GM21825 (cell line): ENCODE measurements around the gene XRCC4.
"Not testable (repeated sequence)": the region's sequence is repeated elsewhere in the genome, so short reads cannot be mapped to it uniquely, and the experiment has no call there.

ENCODE experiments used
- ATAC-seq: cut with Tn5 transposase; IDR thresholded peaks from one replicate; pipeline ENCODE4 v1.9.1; 2021; ENCODE audit warnings: mild to moderate bottlenecking, moderate library complexity; ENCODE audit not compliant: unreplicated experiment

Gene XRCC4

DNA sequence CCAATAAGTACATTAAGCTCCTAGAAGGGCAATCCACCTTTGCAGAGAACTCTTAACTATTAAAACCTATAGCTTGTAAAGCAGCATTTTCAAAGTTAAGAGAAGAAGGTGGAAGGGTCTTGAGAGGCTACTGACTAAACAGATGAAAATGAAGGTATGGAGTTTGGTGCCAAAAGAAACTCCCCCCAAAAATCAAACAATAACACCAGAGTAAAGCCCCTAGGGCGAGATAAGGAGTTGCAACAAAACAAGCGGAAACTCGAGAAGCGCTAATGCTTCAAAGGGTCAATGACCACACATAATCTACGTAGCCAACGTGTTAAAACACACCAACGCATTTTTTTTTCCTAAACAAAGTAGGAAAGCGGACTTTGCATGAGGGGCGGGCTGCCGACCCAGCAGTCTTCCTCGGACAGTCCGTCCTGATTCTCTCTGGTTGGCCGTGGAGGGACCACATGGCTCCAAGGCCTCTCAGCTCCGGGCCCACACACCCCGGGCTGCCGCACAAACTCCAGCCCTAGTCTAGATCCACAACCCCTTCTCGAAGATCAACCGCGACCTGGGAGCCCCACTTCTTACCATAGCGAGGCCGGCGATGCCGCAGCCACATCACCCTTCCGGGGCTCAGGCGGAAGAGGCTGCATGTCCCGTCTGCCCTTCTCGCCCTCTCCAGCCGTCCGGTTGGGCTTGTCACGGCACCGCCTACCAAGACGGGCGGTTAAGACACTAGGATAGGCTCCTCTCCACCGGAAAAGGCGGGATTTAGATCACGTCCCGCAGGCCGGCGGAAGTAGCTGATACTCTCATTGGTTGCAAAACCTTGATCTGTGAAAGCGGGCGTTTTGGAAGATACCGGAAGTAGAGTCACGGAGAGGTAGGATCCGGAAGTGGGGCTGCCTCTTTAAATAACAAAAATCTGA, at the start of gene XRCC4, which contains the start of gene TMEM167A:
TSS of gene XRCC4 (plus strand) at position 806 of the 920 bp plus-strand sequence. CDS start 27,373 bp downstream, outside the sequence.
TSS of gene TMEM167A (minus strand) at position 653 of the 920 bp plus-strand sequence. CDS start at position 582, 71 bp downstream.
- ATAC-seq = peak; percentile 99

DNA sequence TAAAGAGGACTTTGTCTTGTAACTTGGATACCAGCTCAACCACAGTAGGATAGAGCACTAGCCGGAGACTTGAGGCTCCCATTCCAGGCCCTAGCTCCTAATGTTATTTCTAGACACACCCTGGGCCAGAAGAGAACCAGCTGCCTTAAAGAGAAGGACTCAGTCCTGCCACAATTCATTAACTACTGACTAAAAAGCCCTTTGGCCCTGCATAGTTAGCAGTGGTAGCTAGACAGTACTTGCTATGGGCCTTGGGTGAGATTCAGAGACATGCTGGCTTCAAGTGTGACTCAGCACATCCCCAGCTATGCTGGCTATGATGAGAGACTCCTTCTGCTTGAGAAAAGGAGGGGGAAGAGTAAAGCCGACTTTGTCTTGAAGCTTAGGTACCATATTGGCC, 47.4 kb upstream of the XRCC4 start:
- no peak for ATAC-seq

DNA sequence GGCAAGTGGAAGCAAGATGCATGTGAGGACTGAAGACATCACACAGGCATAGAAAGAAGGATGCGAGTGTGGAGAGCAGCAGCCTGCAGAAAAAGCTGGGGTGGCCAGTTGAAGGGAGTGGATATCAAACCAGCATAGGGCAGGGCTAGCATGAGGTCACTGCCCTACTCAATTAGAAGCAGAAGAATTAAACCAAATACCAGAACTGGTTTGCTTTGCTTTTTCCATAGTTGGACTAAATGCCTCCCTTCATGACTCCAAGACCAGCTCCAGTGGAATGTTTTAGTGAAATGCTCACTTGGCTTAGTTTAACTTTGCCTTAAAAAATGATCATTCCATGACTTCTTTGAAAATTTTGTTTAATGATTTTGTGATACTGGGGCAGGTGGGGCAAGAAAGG, 46.0 kb upstream of the XRCC4 start:
- ATAC-seq = no peak

DNA sequence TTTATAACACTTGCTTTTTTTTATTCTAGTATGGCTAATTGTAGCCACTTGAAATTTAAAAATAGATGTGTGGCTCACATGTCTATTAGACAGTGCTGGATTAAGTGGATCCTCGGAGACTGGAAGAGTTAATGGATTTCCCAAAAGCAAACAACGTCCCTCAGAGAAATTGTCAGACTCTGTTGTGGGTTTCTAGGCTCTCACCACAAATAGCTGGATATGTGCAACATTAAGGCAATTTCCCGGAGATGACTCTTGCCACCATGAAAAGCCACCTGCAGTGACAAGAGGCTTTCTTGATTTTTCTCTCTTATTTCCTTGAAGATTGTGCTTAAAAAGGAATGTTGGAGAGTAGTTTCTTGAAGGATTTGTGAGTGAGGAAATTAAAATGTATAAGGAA, 43.3 kb upstream of the XRCC4 start:
- ATAC-seq = no peak

DNA sequence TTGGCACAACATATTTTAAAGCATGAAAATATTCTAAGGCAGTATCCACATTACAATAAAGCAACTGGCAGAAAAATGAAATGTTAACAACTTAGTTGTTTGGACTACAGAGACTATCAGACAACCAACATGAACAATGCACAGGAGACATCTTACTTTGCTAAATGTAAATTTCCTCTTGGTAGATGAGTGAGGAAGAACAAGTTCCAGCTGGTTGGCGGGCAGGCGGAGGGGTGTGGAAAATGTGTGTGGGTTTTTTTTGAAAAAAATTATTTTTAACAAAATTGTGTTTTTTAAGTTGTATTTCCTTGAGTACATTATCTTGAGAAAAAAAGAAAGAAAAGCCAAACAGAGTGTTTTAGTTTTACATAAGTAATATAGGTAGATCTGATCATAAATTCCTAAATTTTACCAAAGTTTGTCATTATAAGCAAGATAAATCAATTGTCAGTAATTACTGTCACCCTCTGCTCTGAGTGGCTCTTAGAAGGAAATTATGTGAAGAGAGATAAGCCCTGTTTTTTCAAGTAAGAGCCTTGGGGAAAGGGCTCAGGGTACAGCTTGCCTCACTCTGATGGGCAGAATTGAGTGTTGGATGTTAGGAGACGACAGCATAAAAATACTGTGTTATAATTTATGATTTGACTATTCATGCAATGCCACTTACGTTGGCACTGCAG, 42.7 kb upstream of the XRCC4 start:
- ATAC-seq = no peak

DNA sequence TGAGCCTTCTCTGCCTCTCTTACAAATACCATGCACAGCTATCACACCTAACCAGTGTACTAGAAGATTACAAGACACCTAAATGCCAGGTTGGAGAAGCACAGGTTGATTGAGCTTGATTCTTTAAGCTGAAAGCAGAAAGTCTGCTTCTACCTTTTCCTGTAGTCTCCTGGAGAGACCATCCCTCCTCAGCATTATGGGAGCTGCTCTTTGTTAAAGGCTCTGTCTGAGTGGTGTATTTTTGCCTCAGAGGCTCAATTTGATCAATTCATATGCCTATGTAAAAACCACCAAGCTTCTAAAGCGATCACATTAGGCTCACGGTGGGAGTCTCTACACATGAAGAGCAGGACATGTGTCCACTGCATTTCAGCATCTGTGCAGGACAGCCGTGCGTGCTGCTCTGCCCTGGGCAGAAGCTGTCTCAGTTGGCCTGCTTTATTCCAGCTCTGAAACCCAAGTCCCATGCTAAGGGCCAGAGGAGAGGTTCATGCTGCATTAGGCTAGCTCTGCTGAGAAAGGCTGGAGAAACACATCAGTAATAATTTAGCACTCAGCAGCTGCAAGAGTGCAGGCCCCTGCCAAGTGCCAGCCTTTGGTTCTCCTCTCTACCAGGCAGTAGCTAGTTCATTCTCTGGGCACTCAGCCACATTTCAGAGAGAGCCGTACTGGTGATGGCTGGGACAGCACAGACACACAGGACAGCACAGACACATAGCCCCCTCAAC, 41.8 kb upstream of the XRCC4 start:
- no peak for ATAC-seq

DNA sequence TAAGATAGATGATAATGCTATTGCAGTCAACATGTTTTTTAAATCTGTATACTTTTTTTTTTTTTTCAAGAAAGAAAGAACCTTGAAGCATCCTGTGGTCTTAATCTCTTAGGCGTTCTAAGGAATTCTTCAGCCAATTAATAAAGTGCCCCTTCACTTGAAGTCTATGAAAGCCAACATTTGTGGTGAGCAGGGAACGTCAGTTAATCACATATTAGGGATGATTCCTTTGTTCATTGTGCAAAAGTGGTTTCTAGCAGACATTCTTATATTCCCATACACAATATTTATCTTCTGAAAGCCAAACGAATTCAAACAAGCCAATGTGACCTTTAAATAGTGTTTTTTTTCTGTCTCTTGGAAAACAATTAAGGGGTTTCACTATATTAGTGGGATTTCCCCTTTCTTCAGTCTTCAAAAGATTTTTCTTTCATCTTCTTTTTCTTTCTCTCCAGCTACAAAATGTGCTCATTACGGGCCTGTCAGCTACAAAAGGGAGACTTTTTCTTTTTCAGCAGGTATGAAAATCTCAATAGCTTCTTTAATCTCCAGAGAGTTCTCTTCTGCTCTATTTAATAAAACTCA, 40.3 kb upstream of the XRCC4 start:
- ATAC-seq = no peak

DNA sequence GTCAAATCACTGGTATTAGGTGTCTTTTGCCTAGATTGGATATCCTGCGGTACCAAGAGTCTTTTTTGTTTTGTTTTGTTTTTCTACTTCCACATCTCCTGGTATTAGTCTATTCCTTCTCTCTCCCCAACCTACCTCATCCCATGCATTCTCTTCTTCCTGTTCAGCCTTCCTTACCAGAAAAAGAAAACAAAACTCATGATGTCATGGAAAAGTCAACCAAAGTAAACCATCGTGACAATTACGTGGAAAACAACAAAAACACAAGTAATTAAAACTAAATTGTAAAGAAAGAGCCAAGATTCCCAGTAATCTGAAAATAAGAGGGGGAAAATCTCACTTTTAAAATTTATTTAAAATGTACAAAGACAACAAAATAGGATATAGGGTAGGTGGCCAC, 38.4 kb upstream of the XRCC4 start:
- ATAC-seq = no peak

DNA sequence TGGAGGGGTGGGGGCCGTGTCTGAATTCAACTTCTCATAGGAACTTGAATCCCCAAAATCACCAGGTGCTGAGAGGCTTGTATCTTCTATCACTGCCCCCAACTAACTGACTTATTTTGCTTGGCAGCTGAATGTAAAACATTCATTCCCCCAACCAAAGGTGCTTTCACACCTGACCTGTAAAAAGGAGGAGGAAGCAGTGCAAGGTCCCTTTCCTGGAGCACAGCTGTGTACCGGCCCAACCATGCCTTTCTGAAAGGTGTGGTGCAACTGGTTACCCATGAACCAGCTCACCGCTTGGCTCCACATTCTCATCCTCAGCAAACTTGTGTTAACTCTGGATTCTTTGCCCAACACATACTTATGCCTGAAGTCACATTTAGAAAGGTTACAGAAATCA, 34.8 kb upstream of the XRCC4 start:
- ATAC-seq = no peak

DNA sequence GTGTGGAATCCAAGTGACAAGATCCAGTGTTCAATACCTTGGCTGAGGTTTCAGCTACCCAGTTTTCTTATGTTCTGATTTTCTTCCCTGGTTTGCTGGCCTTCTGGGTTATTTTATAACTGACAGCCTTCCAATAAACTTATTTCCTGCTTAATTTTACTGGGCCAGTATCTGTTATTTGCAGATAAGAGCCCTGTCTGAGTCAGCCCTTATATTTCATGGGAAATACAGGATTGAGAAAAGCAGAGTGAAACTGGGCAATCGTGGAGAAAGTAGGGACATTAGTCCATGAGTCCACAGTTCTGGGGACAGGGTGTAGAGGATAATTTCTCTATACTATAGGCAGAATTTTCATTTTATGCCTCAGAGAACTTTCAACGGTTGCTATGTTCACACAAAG, 32.4 kb upstream of the XRCC4 start:
- no peak for ATAC-seq

DNA sequence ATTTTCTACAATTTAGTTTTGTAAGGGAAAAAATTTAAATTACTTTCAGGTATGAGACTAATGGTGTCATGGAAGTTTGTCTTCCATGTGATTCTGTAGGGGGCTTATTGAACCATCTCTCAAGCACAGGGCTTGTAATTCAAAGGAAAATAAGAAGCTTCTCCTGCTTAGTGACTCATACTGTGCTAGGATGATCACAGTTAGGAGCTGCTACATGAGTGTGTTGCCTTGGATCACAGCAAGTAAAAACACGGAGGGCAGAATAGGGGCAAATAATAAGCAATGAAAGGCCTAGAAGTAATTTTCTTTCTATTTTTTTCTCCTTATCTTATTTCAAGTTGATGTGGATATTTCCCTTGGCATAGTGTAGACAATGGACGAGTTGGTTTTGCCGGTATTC, 29.1 kb upstream of the XRCC4 start:
- ATAC-seq = no peak

DNA sequence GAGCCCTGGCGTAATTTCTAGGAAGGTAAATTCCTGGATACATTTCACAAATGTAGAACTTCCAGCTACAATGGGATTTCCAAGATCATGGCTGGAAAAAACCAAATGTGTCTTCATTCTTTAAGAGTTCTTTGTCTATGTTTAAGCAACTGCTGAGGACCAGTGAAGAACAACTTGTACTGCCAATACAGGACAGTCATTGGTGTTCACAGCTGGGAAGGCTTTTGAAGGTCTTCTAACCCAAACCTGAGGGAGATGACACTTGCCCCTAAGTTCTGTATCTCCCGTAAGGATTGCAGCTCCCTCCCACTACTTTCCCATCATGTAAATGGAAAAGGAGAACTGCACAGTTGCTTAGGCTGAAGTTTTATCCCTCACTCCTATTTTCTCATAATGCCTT, 28.5 kb upstream of the XRCC4 start:
- no peak for ATAC-seq

DNA sequence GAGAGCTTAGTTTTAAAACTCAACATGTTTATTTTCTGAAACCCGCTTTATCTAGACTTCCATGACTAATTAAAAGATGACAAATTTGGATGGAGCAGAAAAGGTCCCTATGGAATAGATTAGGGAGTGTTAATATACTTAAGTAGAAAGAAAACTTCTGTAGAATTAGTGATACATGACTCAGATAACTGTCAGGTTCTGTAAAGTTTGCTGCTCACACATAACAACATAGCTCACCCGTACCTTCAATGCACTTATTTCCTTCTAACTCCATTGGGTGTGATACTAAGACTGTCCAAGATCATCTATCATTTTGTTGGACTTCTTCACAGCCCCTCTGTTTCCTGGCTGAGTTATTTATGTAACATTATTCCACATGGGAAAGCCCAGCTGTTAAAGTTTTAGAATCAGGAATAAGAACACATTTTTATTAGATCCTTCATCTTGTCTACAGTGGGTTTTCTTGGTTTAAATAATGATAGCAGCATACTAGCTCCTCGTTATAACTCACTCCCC, 27.9 kb upstream of the XRCC4 start:
- no peak for ATAC-seq

DNA sequence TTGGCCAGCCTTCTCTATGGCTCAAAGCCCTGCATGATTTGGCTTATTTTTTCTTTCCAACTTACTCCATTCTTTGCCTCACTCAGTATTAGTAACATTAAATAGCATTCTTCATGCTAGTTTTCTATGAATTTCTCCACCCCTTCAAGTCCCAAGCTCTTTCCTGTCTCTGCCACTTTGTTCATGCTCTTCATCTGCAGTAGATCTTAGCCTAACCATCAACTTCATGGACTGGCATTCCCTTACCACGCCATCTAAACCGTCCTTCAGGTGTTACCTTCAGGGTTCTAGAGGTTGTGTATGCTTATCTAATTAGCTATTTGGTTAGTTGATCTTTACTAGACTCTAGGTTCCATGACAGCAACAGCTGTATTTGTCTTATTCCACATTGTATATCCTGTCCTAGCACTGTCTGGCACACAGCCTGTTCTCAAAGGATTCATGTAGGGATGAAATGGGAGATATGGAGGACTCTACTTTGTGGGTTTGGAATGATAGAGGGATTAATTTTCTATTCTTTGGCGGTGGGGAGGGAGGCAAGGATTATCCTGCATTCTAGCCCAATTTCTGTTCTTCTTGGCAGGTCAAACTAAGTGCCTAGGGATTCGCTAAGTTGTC, 26.5 kb upstream of the XRCC4 start:
- ATAC-seq = no peak

DNA sequence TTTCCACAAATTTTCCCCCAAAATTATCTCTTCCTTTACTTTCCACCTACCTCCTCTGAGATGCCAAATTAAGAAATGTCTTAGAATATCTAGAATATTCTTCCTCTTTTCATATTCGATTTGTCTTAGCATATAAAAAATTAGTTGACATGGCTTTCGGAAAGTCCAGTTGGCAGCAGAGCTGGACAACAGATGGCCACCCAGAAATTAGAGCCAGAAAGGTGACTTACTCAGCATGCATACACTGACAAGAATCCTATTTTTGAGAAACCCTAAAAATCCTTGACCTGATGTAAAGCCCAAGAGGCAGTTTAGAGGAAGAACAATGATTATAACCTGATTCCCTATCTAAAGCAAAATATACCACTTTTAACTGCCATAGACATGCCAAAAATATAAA, 22.2 kb upstream of the XRCC4 start:
- no peak for ATAC-seq

DNA sequence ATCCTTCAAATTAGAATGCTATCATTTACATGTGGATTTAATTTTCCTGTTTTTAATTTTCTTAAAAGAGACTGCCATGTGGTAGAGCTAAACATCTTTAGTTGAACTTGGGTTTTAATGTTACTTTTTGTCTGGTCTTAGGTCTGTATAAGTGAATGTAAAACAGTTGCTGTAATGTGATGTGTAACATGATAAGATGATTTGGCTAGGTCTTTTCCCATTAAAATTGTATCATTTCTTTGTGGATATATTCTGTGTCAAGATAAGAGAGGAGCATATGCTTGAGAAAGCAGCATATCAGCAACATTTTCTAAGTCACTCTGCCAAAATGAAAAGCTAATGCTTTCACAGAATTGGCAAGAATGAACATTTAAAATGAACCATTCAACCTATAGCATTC, 18.6 kb upstream of the XRCC4 start:
- no peak for ATAC-seq

DNA sequence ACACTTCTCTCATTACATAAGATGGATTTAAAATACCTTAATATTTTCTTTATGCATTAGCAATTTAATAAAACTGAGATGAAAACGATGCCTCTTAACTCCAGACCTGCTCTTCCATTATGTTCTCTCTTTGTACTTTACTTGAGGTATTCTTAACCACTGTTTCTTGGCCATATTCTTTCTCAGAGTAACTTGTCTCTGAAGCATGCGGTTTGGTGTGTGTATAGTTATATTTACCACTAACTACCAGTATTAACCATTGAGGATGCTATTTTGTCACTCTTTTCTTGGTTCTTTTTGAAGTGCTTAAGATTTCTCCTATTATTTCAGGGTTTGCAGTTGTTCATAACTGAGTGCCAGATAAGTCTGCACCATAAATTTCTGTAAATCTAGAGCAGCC, 18.0 kb upstream of the XRCC4 start:
- ATAC-seq = no peak

DNA sequence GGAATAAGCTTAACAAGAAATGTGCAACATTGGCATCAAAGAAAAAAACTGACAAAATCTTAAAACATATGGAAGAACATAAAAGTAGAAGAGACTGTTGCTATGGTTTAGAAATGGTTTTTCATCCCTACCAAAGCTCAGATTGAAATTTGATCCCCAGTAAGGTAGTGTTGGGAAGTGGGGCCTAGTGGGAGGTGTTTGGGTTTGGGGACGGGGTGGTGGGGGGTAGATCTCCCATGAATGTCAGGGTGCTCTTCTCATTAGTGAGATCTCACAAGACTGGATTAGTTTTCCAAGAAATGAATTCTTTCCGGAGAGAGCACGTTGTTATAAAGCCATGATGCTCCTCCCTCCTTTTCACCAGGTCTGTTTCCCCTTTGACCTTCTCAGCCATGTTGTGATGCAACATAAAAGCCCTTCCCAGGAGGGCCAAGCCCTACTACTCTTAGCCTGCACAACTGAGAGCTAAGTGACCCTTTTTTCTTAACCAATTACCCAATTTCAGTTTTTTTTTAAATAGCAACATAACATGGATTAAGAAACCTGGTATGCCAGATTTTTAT, 10.7 kb upstream of the XRCC4 start:
- ATAC-seq = no peak

DNA sequence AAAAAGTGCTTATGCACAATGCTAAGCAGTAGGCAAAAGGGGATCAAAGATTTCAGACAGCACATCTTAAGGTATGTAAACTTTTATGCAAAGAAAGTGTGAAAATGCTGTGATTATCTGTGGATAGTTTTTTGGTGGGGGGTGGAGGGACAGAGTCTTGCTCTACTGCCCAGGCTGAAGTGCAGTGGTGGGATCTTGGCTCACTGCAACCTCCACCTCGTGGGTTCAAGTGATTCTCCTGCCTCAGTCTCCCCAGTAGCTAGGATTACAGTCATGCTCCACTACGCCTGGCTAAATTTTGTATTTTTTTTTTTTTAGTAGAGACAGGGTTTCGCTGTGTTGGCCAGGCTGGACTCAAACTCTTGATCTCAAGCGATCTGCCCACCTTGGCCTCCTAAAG, 10.0 kb upstream of the XRCC4 start:
- not testable (repeated sequence) for ATAC-seq
